OCI-LY1 (cell line): ENCODE measurements around the gene FHIT.

Experiments
- H2AFZ ChIP-seq: fragments of 200-600 bp; sonication (generic), shearing (Covaris generic); 2 replicates; pipeline ENCODE4 v1.6.0; 2014; ENCODE audit warnings: antibody characterized with exemption, mild to moderate bottlenecking, low read length
- H3F3A ChIP-seq: fragments of 200-600 bp; sonication (generic), shearing (Covaris generic); 2 replicates; pipeline ENCODE4 v1.6.0; 2014; ENCODE audit warnings: mild to moderate bottlenecking, antibody characterized with exemption, low read length, moderate library complexity; ENCODE audit not compliant: insufficient read depth
- H3K27ac ChIP-seq: fragments of 200-600 bp; sonication (generic); 2 replicates; pipeline ENCODE4 v1.5.1; 2014; ENCODE audit warnings: low read length, mixed run types, mild to moderate bottlenecking, low read depth; ENCODE audit not compliant: poor library complexity, severe bottlenecking
- H3K27me3 ChIP-seq: fragments of 200-600 bp; sonication (generic); 2 replicates; pipeline ENCODE4 v1.6.0; 2014; ENCODE audit warnings: antibody characterized with exemption, mild to moderate bottlenecking, low read length, moderate library complexity; ENCODE audit not compliant: insufficient read depth
- H3K36me3 ChIP-seq: fragments of 200-600 bp; sonication (generic); 2 replicates; pipeline ENCODE4 v1.6.1; 2014; ENCODE audit warnings: mild to moderate bottlenecking, antibody characterized with exemption, low read length, moderate library complexity, mixed read lengths; ENCODE audit not compliant: insufficient read depth
- H3K4me1 ChIP-seq: fragments of 200-600 bp; sonication (generic); 2 replicates; pipeline ENCODE4 v1.5.1; 2014; ENCODE audit warnings: mild to moderate bottlenecking, low read length, moderate library complexity; ENCODE audit not compliant: insufficient read depth, severe bottlenecking
- H3K4me2 ChIP-seq: fragments of 200-600 bp; sonication (generic), shearing (Covaris generic); 2 replicates; pipeline ENCODE4 v1.6.1; 2014; ENCODE audit warnings: low read length
- H3K4me3 ChIP-seq: fragments of 200-600 bp; sonication (generic); 2 replicates; pipeline ENCODE4 v1.5.1; 2014; ENCODE audit warnings: low read length, low read depth, mild to moderate bottlenecking, mixed read lengths; ENCODE audit not compliant: poor library complexity, severe bottlenecking
- H3K79me2 ChIP-seq: fragments of 200-600 bp; shearing (Covaris generic); 2 replicates; pipeline ENCODE4 v1.6.1; 2016; ENCODE audit warnings: mixed run types, low read length, mixed read lengths; ENCODE audit not compliant: insufficient read depth
- H3K9ac ChIP-seq: fragments of 200-600 bp; sonication (generic), shearing (Covaris generic); 2 replicates; pipeline ENCODE4 v1.6.1; 2014; ENCODE audit warnings: mild to moderate bottlenecking, low read length, mixed read lengths
- H3K9me2 ChIP-seq: fragments of 200-600 bp; sonication (generic), shearing (Covaris generic); 2 replicates; pipeline ENCODE4 v1.6.1; 2014; ENCODE audit warnings: low read depth, mild to moderate bottlenecking, low read length, mixed read lengths
- H3K9me3 ChIP-seq: fragments of 200-600 bp; shearing (Covaris generic); 2 replicates; pipeline ENCODE4 v1.6.1; 2014; ENCODE audit warnings: low read length, mixed read lengths
- H4K20me1 ChIP-seq: fragments of 200-600 bp; sonication (generic), shearing (Covaris generic); 2 replicates; pipeline ENCODE4 v1.6.0; 2016; ENCODE audit warnings: mild to moderate bottlenecking, low read length; ENCODE audit not compliant: insufficient read depth
- CTCF ChIP-seq: fragments of 200-600 bp; sonication (generic), shearing (Covaris generic); IDR thresholded peaks from 2 replicates; pipeline ENCODE4 v1.5.1; 2017; ENCODE audit warnings: mild to moderate bottlenecking, antibody characterized with exemption, low read length, moderate library complexity, mixed read lengths
- EZH2 ChIP-seq: fragments of 200-600 bp; sonication (generic), shearing (Covaris generic); IDR thresholded peaks from 2 replicates; pipeline ENCODE4 v1.8.0; 2017; ENCODE audit warnings: borderline replicate concordance, mixed run types, mild to moderate bottlenecking, antibody characterized with exemption, low read length, moderate library complexity, mixed read lengths

Gene FHIT

GRCh38 chr3:60386306-60386705, 864.9 kb downstream of the FHIT start:
- Histone ChIP-seq H3K4me3 (no peak overlapping the region), H3K79me2 (no peaks in the 10 kb centered on the region), H3K27me3 (no peaks in the 10 kb centered on the region), H3K9me3 (no peaks in the 10 kb centered on the region), H3K9me2 (no peaks in the 10 kb centered on the region), H3K4me1 (no peaks in the 10 kb centered on the region), H3K9ac (no peak overlapping the region), H3K36me3 (no peaks in the 10 kb centered on the region), H4K20me1 (no peaks in the 10 kb centered on the region), H2AFZ (no peak overlapping the region), H3K4me2 (no peak overlapping the region), H3K27ac (no peak overlapping the region), H3F3A (no peaks in the 10 kb centered on the region)
- no peak for TF ChIP-seq EZH2
- TF ChIP-seq CTCF: no peak

- no peaks in the 10 kb centered on the region for H3K9me2 ChIP-seq
- H3K9me3 ChIP-seq: no peaks in the 10 kb centered on the region
- H3K4me1 ChIP-seq: no peaks in the 10 kb centered on the region
- no peak for TF ChIP-seq EZH2
- TF ChIP-seq CTCF: no peak
- H4K20me1 ChIP-seq: no peaks in the 10 kb centered on the region
- no peaks in the 10 kb centered on the region for H3F3A ChIP-seq
- no peaks in the 10 kb centered on the region for H3K27me3 ChIP-seq
- H3K79me2 ChIP-seq: no peaks in the 10 kb centered on the region
- H3K27ac ChIP-seq: no peak overlapping the region
- H3K9ac ChIP-seq: no peak overlapping the region
- no peaks in the 10 kb centered on the region for H3K36me3 ChIP-seq
- H2AFZ ChIP-seq: no peak overlapping the region
- no peak overlapping the region for H3K4me2 ChIP-seq
- no peak overlapping the region for H3K4me3 ChIP-seq
Measured at GRCh38 chr3:60384341-60384740, 866.9 kb downstream of the FHIT start.

GRCh38 chr3:60383345-60383744, 867.9 kb downstream of the FHIT start:
- no peaks in the 10 kb centered on the region for H3K9me3 ChIP-seq
- no peaks in the 10 kb centered on the region for H3K27me3 ChIP-seq
- H3K9me2 ChIP-seq: no peaks in the 10 kb centered on the region
- no peaks in the 10 kb centered on the region for H3K79me2 ChIP-seq
- TF ChIP-seq CTCF (no peak), EZH2 (no peak)
- H3K36me3 ChIP-seq: no peaks in the 10 kb centered on the region
- no peak overlapping the region for H3K9ac ChIP-seq
- H3K4me1 ChIP-seq: no peaks in the 10 kb centered on the region
- H3K4me3 ChIP-seq: no peak overlapping the region
- H3K27ac ChIP-seq: no peak overlapping the region
- H4K20me1 ChIP-seq: no peaks in the 10 kb centered on the region
- H3K4me2 ChIP-seq: no peak overlapping the region
- H2AFZ ChIP-seq: no peak overlapping the region
- no peaks in the 10 kb centered on the region for H3F3A ChIP-seq
